ENCODE data around the gene C17orf58.
A peak's percentile ranks its signal among the peaks of the same experiment; 100 is the strongest.
"Not testable (repeated sequence)": the region's sequence is repeated elsewhere in the genome, so short reads cannot be mapped to it uniquely, and the experiment has no call there.

The C17orf58 gene

DNA sequence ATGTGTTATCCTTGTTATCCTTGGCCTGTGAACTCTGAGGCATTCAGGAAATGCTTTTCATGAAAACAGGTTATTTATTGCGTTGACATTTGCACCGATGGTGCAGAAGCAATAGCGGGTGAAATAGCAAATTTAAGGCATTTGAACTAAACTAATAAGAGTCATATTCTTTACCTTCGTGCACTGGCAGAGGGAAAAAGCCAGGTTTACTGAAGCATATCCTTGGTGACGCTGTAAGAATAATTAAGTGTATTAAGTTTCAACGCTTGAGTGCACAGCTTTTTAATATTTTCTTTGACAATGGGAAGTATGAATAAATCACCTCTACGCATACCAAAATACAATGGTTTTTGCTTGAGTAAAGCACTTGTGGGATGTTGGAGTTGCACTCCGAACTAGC is 25.7 kb upstream of the C17orf58 start:
- no peak overlapping the region for H3K27ac ChIP-seq (ENCODE audit: poor library complexity, severe bottlenecking)
- TF ChIP-seq, protein P1, sequence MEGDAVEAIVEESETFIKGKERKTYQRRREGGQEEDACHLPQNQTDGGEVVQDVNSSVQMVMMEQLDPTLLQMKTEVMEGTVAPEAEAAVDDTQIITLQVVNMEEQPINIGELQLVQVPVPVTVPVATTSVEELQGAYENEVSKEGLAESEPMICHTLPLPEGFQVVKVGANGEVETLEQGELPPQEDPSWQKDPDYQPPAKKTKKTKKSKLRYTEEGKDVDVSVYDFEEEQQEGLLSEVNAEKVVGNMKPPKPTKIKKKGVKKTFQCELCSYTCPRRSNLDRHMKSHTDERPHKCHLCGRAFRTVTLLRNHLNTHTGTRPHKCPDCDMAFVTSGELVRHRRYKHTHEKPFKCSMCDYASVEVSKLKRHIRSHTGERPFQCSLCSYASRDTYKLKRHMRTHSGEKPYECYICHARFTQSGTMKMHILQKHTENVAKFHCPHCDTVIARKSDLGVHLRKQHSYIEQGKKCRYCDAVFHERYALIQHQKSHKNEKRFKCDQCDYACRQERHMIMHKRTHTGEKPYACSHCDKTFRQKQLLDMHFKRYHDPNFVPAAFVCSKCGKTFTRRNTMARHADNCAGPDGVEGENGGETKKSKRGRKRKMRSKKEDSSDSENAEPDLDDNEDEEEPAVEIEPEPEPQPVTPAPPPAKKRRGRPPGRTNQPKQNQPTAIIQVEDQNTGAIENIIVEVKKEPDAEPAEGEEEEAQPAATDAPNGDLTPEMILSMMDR (IDR thresholded peaks at IDR 0.05; ENCODE audit: poor library complexity, severe bottlenecking): no peak
- no peak for ATAC-seq (ENCODE audit: low read depth)
- H3K9me3 ChIP-seq (ENCODE audit: severe bottlenecking): no peaks in the 10 kb centered on the region
- H3K36me3 ChIP-seq (ENCODE audit: low read depth): no peaks in the 10 kb centered on the region
- peaks cover 3% of the 10 kb centered on the region for H3K4me1 ChIP-seq (ENCODE audit: insufficient read depth, poor library complexity, severe bottlenecking)
- no peaks in the 10 kb centered on the region for H3K27me3 ChIP-seq (ENCODE audit: insufficient read depth, poor library complexity, severe bottlenecking)
- DNase-seq (ENCODE audit: low spot score): no peak
- H3K4me3 ChIP-seq (ENCODE audit: severe bottlenecking): no peak overlapping the region

DNA sequence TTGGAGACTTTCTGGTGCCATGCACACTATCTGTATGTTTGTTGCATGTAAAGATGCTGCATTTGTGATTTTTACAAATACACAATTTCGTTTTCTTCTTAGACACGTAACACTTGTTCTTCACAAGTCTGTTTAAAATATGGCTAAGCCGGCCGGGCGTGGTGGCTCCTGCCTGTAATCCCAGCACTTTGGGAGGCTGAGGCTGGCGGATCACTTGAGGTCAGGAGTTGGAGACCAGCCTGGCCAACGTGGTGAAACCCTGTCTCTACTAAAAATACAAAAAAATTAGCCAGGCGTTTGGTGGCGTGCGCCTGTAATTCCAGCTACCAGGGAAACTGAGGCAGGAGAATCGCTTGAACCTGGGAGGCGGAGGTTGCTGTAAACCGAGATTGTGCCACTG is 24.5 kb upstream of the C17orf58 start:
- not testable (repeated sequence) for ATAC-seq (ENCODE audit: low read depth); H3K4me1 ChIP-seq (ENCODE audit: insufficient read depth, poor library complexity, severe bottlenecking); H3K9me3 ChIP-seq (ENCODE audit: severe bottlenecking); H3K36me3 ChIP-seq (ENCODE audit: low read depth); H3K27me3 ChIP-seq (ENCODE audit: insufficient read depth, poor library complexity, severe bottlenecking); DNase-seq (ENCODE audit: low spot score)
- Histone ChIP-seq H3K4me3 (ENCODE audit: severe bottlenecking) (peak overlapping the region; percentile 44), H3K27ac (ENCODE audit: poor library complexity, severe bottlenecking) (peak overlapping the region; percentile 44)

DNA sequence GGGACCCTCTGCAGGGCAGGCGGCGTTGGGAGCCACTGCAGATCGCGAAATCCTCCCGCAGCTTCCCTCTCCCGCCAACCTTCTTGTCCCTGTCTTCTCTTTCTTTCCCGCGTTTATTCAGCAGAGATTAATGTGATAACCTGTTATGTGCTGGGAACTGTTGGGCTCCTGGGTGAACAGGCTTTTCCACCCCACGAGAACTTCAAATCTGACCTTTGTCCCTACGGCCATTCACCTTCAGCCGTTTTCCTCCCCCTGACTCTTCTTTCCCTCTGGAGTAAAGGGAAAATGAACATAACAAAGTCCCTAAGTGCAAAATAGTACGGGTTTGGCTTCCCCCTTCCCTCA is 24.1 kb upstream of the C17orf58 start:
- DNase-seq (ENCODE audit: low spot score) (no peak), ATAC-seq (ENCODE audit: low read depth) (peak; percentile 22; the same call in 2 of the 3 replicates)

DNA sequence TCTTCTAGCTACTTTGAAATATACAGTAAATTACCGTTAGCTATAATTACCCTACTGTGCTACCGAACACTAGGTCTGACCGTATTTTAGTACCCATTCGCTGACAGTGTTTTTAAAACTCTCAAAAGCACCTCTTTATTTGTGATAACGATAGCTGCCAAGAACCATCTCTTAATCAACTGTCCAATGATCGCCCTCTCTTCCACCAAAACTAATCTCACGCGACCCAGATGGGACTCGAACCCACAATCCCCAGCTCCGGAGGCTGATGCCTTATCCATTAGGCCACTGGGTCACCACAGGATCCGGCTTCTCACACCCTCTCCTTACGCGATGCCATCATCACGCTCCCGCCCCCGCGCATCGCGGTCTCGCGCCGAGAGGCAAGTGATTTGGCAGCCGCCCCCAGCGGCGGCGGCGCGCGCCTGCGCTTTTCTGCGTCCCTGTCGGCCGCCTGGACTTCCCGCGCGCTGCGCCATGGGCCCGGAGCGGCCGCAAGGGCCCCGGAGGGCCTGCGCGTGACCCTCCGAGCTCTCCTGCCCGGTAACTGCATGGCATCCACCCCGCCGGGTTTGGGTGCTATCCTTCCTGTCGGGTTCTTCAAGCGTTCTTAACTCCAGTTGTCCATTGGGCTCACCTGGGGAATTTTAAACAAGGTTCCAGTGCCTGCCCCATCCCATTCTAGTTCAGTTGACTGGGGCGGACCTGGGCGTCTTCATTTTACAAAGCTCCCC is 23.6 kb upstream of the C17orf58 start:
- TF ChIP-seq, protein P1 (IDR thresholded peaks at IDR 0.05; ENCODE audit: poor library complexity, severe bottlenecking): no peak
- peak; percentile 93 for ATAC-seq (ENCODE audit: low read depth)
- H3K36me3 ChIP-seq (ENCODE audit: low read depth): no peaks in the 10 kb centered on the region
- H3K9me3 ChIP-seq (ENCODE audit: severe bottlenecking): no peaks in the 10 kb centered on the region
- peak overlapping the region; percentile 44 for H3K4me3 ChIP-seq (ENCODE audit: severe bottlenecking)
- no peaks in the 10 kb centered on the region for H3K27me3 ChIP-seq (ENCODE audit: insufficient read depth, poor library complexity, severe bottlenecking)
- H3K4me1 ChIP-seq (ENCODE audit: insufficient read depth, poor library complexity, severe bottlenecking): peaks cover 3% of the 10 kb centered on the region
- H3K27ac ChIP-seq (ENCODE audit: poor library complexity, severe bottlenecking): peak overlapping the region; percentile 44
- peak; percentile 89 for DNase-seq (ENCODE audit: low spot score)

More for the DNA sequence above, 24.1 kb upstream of the C17orf58 start:
- no peaks in the 10 kb centered on the region for H3K27me3 ChIP-seq (ENCODE audit: insufficient read depth, poor library complexity, severe bottlenecking)
- peak overlapping the region; percentile 44 for H3K27ac ChIP-seq (ENCODE audit: poor library complexity, severe bottlenecking)
- peak overlapping the region; percentile 44 for H3K4me3 ChIP-seq (ENCODE audit: severe bottlenecking)
- no peaks in the 10 kb centered on the region for H3K36me3 ChIP-seq (ENCODE audit: low read depth)
- no peaks in the 10 kb centered on the region for H3K9me3 ChIP-seq (ENCODE audit: severe bottlenecking)
- H3K4me1 ChIP-seq (ENCODE audit: insufficient read depth, poor library complexity, severe bottlenecking): peaks cover 3% of the 10 kb centered on the region
- TF ChIP-seq, protein P1 (IDR thresholded peaks at IDR 0.05; ENCODE audit: poor library complexity, severe bottlenecking): no peak

DNA sequence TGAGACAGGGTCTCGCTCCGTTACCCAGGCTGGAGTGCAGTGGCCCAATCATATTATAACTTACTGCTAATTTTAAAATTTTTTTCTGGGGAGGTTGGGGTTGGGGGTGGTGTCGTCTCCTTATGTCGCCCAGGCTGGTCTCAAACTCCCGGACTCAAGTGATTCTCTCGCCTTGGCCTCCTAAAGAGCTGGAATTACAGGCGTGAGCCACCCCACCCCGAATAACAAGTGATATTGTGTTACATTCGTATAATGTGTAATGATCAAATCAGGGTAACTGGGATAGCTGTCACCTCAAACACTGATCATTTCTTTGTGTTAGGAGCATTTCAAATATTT is 23.0 kb upstream of the C17orf58 start:
- H3K9me3 ChIP-seq (ENCODE audit: severe bottlenecking): no peaks in the 10 kb centered on the region
- ATAC-seq (ENCODE audit: low read depth): no peak
- TF ChIP-seq, protein P1 (IDR thresholded peaks at IDR 0.05; ENCODE audit: poor library complexity, severe bottlenecking): no peak
- no peak for DNase-seq (ENCODE audit: low spot score)
- H3K4me1 ChIP-seq (ENCODE audit: insufficient read depth, poor library complexity, severe bottlenecking): peaks cover 3% of the 10 kb centered on the region
- H3K27ac ChIP-seq (ENCODE audit: poor library complexity, severe bottlenecking): no peak overlapping the region
- no peaks in the 10 kb centered on the region for H3K36me3 ChIP-seq (ENCODE audit: low read depth)
- H3K4me3 ChIP-seq (ENCODE audit: severe bottlenecking): no peak overlapping the region
- no peaks in the 10 kb centered on the region for H3K27me3 ChIP-seq (ENCODE audit: insufficient read depth, poor library complexity, severe bottlenecking)

DNA sequence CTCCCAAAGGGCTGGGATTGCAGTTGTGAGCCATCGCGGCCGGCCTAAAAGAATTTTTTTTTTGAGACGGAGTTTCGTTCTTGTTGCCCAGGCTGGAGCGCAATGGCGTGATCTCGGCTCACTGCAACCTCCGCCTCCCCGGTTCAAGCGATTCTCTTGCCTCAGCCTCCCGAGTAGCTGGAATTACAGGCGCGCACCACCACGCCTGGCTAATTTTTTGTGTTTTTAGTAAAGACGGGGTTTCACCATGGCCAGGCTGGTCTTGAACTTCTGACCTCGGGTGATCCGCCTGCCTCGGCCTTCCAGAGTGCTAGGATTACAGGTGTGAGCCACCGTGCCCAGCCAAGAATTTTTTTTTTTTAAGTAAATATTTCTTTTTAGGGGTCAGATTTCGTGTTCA is 22.2 kb upstream of the C17orf58 start:
- ATAC-seq (ENCODE audit: low read depth); H3K4me1 ChIP-seq (ENCODE audit: insufficient read depth, poor library complexity, severe bottlenecking); DNase-seq (ENCODE audit: low spot score); H3K36me3 ChIP-seq (ENCODE audit: low read depth); H3K4me3 ChIP-seq (ENCODE audit: severe bottlenecking); H3K27ac ChIP-seq (ENCODE audit: poor library complexity, severe bottlenecking); H3K27me3 ChIP-seq (ENCODE audit: insufficient read depth, poor library complexity, severe bottlenecking); H3K9me3 ChIP-seq (ENCODE audit: severe bottlenecking): not testable (repeated sequence)

Data from RWPE2 (cell line).